ENCODE measurements around the gene PROP1. TPM values are rescaled to one million over a fixed set of nuclear protein-coding genes. Genes with fewer than 3 reads are reported as not detected.

The PROP1 gene
- total RNA-seq, 2 experiments from 2014 or later: not detected

GRCh38 chr5:177985430-177986040 is 10.5 kb downstream of the PROP1 start:
- Histone ChIP-seq H3K4me1 (ENCODE audit: insufficient read depth, low read length, poor library complexity, severe bottlenecking) (peaks cover 8% of the 10 kb centered on the region), H3K4me2 (ENCODE audit: low read length) (no peak overlapping the region), H4K20me1 (ENCODE audit: insufficient read depth, low read length) (no peaks in the 10 kb centered on the region), H3K36me3 (ENCODE audit: insufficient read depth, low read length) (no peaks in the 10 kb centered on the region), H3K79me2 (ENCODE audit: insufficient read depth, low read depth, low read length) (no peaks in the 10 kb centered on the region), H3K4me3 (ENCODE audit: low read depth, low read length, poor library complexity, severe bottlenecking) (no peak overlapping the region), H3K27ac (ENCODE audit: low read depth, low read length, poor library complexity, severe bottlenecking) (no peak overlapping the region), H3K9me2 (ENCODE audit: insufficient read depth, low read length) (no peaks in the 10 kb centered on the region), H2AFZ (ENCODE audit: low read length) (no peak overlapping the region), H3K9me3 (ENCODE audit: low read length) (no peaks in the 10 kb centered on the region)
- DNase-seq (ENCODE audit: low spot score): no peak
- BruUV-seq (replicated peaks): no TSS peak
- POLR2A ChIA-PET: interaction anchor here (0.5 kb wide), 1 partner anchor 1368 kb away, joined by 3 read pairs; no protein-coding TSS in a partner anchor
- CTCF ChIA-PET (ENCODE audit: unreplicated experiment): interaction anchor here (0.6 kb wide), 1 partner anchor 237 kb away, joined by 11 read pairs; no protein-coding TSS in a partner anchor
- intact Hi-C loops (cut with micrococcal nuclease; ENCODE audit: unreplicated experiment): no loop called here
- no peak for TF ChIP-seq EZH2phosphoT487 (IDR thresholded peaks at IDR 0.05; ENCODE audit: borderline replicate concordance, low read depth, low read length)

GRCh38 chr5:177984584-177985206 is 11.3 kb downstream of the PROP1 start:
- H3K4me3 ChIP-seq (ENCODE audit: low read depth, low read length, poor library complexity, severe bottlenecking): no peak overlapping the region
- no peaks in the 10 kb centered on the region for H3K9me2 ChIP-seq (ENCODE audit: insufficient read depth, low read length)
- no peaks in the 10 kb centered on the region for H3K36me3 ChIP-seq (ENCODE audit: insufficient read depth, low read length)
- H3K9me3 ChIP-seq (ENCODE audit: low read length): no peaks in the 10 kb centered on the region
- BruUV-seq (replicated peaks): no TSS peak
- H3K4me1 ChIP-seq (ENCODE audit: insufficient read depth, low read length, poor library complexity, severe bottlenecking): peaks cover 8% of the 10 kb centered on the region
- POLR2A ChIA-PET: no interaction called here
- no peak overlapping the region for H3K27ac ChIP-seq (ENCODE audit: low read depth, low read length, poor library complexity, severe bottlenecking)
- no peaks in the 10 kb centered on the region for H3K79me2 ChIP-seq (ENCODE audit: insufficient read depth, low read depth, low read length)
- intact Hi-C loops (cut with micrococcal nuclease; ENCODE audit: unreplicated experiment): loop anchor here (5.0 kb wide), 1 partner anchor 178 kb away; no protein-coding TSS in a partner anchor
- no peak for DNase-seq (ENCODE audit: low spot score)
- TF ChIP-seq EZH2phosphoT487 (IDR thresholded peaks at IDR 0.05; ENCODE audit: borderline replicate concordance, low read depth, low read length): no peak
- TF ChIP-seq CTCF (conservative IDR thresholded peaks at IDR 0.05; ENCODE audit: low read length): no peak
- CTCF ChIA-PET (ENCODE audit: unreplicated experiment): no interaction called here
- no peak overlapping the region for H3K4me2 ChIP-seq (ENCODE audit: low read length)
- H4K20me1 ChIP-seq (ENCODE audit: insufficient read depth, low read length): no peaks in the 10 kb centered on the region
- H2AFZ ChIP-seq (ENCODE audit: low read length): no peak overlapping the region

DNA sequence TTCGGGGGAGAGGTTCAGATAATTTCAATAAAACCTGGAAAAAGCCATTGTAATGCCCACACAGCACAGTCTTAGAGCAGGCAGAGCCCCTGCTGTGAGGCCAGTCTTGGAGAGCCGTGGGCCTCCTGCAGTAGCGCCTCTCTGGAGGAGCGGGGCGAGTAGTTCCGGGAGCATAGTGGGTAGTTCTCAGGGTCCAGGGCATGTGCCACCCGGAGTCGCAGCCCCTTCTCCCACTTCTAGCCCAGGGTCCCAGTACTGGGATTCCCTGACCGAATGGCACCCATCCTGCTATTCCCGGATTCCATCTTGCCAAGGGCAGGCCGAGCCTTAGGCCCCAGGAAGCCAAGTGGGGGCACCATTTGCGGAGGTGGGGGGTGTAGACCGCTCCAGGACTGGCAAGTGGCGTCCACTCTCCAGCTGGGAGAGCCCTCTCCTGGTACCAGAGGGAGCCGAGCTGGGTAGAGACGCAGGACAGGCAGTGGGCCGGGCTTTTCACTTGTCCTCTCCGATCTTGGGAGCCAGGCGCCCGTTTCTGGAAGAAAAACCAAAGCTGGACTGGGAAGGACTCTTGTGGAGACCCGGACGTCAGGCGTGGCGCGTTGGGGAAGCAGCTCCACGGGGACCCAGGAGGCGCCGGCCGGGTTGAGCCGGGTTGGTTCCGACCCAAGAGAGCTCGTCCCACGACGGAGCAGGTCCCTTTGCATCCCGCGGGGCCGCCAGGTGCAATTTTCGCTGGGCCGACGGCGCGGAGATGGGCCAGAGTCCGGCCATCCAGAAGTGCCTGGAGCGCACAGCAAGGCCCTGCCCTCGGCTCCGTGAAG is 12.1 kb downstream of the PROP1 start:
- POLR2A ChIA-PET: no interaction called here
- no peak overlapping the region for H3K4me3 ChIP-seq (ENCODE audit: low read depth, low read length, poor library complexity, severe bottlenecking)
- BruUV-seq (replicated peaks): no TSS peak
- no peaks in the 10 kb centered on the region for H4K20me1 ChIP-seq (ENCODE audit: insufficient read depth, low read length)
- intact Hi-C loops (cut with micrococcal nuclease; ENCODE audit: unreplicated experiment): loop anchor here (2.0 to 5.0 kb wide), 2 partner anchors 79 to 178 kb away; no protein-coding TSS in a partner anchor
- TF ChIP-seq EZH2phosphoT487 (IDR thresholded peaks at IDR 0.05; ENCODE audit: borderline replicate concordance, low read depth, low read length): no peak
- no peak for TF ChIP-seq CTCF (conservative IDR thresholded peaks at IDR 0.05; ENCODE audit: low read length)
- H3K27ac ChIP-seq (ENCODE audit: low read depth, low read length, poor library complexity, severe bottlenecking): no peak overlapping the region
- H2AFZ ChIP-seq (ENCODE audit: low read length): no peak overlapping the region
- H3K4me2 ChIP-seq (ENCODE audit: low read length): no peak overlapping the region
- H3K9me2 ChIP-seq (ENCODE audit: insufficient read depth, low read length): no peaks in the 10 kb centered on the region
- CTCF ChIA-PET (ENCODE audit: unreplicated experiment): no interaction called here
- H3K9me3 ChIP-seq (ENCODE audit: low read length): no peaks in the 10 kb centered on the region
- DNase-seq (ENCODE audit: low spot score): no peak
- H3K36me3 ChIP-seq (ENCODE audit: insufficient read depth, low read length): no peaks in the 10 kb centered on the region
- H3K4me1 ChIP-seq (ENCODE audit: insufficient read depth, low read length, poor library complexity, severe bottlenecking): peaks cover 8% of the 10 kb centered on the region
- no peaks in the 10 kb centered on the region for H3K79me2 ChIP-seq (ENCODE audit: insufficient read depth, low read depth, low read length)

Data from OCI-LY7 (cell line).